Activated CD4-positive, alpha-beta T cell treated with anti-CD3 and anti-CD28 coated beads for 24 hours (primary cell): ENCODE results near the gene SLC25A18.

Experiments used
- DNase-seq, 2 donors: peaks; one replicate each; pipeline ENCODE4 v3.0.0-alpha.2; 2020; ENCODE audit warnings: low read depth in 2 of 2

SLC25A18 gene

DNA sequence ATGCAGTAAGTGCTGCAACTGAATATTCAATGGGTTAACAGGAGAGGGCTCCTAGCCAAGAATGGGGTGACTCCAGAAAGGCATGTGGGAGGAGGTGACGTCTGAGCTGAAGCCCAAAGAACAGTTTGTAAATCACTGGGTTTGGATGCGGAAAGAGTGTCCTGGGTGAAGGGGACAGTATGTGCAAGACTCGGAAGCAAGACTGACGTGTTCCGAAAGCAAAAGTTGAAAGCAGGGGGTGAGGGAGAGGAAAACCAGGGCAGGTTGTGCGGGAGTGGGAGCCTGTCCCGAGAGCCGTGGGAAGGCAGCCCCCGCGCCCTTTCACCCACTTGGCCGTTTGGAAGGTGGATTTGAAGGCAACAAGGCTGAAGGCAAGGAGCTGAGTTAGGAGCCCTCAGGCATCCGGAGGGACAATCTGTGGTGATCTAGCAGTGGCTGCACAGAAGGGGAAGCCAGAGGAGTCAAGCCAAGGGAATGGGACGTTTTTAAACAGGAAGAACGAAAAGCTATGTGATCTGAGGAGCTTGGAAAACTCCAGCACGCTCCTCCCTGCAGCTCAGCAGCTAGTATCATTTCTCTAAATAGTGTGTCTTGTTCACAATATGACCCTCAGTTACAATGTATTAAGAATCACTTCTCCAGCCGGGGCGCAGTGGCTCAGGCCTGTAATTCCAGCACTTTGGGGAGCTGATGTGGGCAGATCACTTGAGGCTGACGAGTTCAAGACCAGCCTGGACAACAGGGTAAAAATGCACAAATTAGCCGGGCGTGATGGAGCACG is 7.7 kb downstream of the SLC25A18 start:
- no peak for DNase-seq

GRCh38 chr22:17575151-17575550 is 11.9 kb downstream of the SLC25A18 start:
- DNase-seq: no peak

DNA sequence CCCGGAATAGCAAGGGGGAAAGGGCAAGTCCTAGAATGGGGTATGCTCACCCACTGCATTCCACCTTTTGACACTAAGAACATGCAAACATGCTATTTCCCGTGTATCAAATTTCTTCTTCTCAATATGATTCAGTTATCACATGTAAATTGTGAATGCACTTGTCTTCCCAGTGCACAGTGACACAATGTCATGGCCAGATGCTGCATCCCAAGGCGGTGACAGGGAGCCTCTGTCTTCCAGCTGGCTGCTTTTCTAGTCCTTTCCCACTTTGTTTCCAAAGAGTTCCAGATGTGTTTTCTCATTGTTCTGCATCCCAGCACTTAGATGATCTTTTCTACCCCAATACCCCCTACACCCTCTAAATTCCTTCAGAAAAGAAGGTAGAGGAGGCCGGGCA is 12.4 kb downstream of the SLC25A18 start:
- DNase-seq: no peak

DNA sequence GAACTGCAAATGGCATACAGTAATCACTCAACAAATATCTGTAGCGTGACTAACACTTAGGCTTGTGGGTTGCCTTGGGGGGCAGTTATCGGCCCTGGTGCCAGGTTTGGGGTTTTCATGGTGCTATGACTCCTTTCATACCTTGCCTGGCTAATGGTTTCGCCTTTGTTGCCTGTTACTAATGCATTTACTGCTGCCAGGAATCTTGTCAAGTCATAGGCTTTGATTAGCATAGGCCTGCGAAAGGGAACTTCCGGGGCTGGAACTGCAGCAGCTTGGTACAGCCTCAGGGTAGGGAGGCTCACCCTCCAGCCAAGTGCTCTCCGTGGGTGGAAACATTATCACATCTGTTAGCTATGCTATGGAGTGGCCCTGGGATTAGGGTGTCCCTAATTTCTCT is 13.2 kb downstream of the SLC25A18 start:
- no peak for DNase-seq

DNA sequence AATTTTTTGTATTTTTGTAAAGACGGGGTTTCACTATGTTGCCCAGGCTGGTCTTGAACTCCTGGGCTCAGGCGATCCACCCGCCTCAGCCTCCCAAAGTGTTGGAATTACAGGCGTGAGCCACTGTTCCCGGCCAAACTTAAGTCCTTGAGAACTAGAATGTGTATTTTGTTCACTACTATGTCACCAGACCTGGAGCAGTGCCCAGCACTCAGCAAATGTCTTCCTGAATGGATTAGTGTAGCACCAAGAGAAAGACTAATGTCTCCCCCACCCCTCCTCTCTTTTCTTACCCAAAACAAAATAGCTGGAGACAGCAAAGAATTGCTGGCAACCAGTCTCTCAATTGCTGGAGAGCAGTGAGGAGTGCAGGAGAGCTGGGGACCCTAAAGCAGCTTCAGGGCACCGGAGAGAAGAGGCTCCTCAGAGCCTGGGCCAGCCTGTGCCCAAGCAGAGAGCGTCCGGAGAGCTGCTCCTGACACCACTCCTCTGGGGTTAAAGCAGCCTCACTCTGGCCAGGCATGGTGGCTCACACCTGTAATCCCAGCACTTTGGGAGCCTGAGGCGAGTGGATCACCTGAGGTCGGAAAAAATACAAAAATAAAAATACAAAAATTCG is 14.9 kb downstream of the SLC25A18 start:
- no peak for DNase-seq

DNA sequence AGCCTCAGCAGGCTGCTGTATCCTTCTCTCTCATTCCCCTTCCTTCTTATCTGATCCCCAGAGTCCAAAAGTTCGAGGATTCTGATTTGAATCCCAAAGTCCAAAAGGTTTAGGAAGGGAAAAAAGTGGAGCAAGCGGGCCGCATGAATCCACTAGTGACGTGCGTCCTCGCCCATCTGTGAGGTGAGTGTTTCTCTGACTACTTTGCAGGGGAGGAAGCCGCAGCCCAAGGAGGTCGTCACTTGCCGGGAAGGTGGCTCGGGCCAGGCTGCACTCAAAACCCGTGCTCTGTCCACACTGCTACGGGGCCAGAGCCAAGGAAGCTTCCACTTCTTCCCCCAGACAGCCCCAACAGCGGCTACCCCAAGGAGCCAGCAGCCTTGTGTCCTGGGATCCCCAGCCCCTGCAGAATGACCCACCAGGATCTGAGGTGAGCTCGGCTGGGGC is 16.3 kb downstream of the SLC25A18 start:
- DNase-seq: no peak

- DNase-seq: no peak
These were observed 17.2 kb downstream of the SLC25A18 start for GRCh38 chr22:17580441-17581031.

DNA sequence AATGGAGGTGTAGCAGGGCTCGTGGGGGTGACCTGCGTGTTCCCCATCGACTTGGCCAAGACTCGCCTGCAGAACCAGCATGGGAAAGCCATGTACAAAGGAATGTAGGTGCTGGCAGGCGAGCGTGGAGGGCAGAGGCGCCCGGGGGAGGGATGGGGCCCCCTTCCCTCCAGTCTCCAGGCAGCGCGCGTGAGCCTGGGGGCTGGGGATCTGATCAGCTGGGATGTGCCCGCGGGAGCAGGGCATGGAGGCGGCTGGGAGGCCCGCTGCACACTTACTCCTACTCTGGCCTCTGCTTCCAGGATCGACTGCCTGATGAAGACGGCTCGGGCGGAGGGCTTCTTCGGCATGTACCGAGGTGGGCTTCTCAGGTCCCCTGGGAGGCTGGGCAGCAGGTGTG is 17.8 kb downstream of the SLC25A18 start:
- no peak for DNase-seq

- DNase-seq: no peak
These were observed 18.3 kb downstream of the SLC25A18 start for GRCh38 chr22:17581631-17582030.

DNA sequence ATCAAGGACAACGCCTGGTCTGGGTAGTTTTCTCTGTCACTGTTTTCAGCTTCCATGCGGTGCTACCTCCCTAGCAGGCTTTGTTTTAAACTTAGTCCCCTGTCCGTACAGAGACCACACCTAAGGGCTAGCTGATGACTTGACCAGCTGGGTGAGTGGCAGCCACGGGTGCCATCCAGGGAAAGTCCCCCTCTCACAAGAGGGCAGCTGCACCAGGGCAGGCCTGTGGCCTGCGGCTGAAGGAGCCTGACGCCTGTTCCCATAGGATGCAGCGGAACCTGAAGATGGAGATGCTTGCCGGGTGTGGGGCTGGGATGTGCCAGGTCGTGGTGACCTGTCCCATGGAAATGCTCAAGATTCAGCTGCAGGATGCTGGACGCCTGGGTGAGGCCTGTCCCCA is 19.9 kb downstream of the SLC25A18 start:
- DNase-seq: no peak

DNA sequence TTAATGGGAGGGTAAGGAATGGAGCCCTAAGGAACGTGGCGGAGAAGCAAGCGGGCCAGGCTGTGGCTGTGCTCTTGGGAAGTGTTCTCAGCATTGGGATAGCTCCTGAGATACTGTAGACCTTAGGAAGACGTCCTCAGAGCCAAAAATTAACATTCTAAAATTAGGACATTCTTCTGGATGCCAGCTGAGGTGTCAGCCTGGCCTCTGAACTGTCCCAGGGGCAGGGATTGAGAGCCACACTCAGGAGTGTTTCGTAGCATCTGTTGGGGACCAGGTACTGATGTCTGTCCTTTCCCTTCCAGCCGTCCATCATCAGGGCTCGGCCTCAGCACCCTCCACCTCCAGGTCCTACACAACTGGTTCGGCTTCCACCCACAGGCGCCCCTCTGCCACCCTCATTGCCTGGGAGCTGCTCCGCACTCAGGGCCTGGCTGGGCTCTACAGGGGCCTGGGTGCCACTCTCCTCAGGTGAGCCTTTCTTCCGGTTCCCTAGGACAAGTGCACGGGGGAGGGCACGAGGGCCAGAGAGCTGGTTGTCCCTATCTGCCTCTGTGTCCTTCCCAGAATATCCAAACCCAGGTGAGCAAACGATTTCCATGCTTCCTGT is 23.6 kb downstream of the SLC25A18 start:
- DNase-seq: no peak

DNA sequence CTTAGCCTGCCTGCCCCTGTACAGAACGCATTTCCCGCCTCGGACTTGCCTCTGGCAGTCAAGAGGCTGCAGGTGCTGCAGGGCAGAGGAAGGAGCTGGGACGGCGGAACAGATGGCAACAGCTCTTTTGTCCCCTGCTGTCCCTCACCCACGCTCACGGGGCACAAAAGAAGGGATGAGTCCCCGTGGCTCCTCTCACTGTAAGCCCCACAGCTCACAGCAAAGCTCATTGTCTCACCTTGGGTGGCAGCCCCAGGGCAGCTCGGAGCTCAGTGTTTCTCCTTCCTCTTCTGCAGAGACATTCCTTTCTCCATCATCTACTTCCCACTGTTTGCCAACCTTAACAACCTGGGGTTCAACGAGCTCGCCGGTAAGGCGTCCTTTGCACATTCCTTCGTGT is 24.3 kb downstream of the SLC25A18 start:
- no peak for DNase-seq

GRCh38 chr22:17588606-17589005 is 25.3 kb downstream of the SLC25A18 start:
- no peak for DNase-seq

DNA sequence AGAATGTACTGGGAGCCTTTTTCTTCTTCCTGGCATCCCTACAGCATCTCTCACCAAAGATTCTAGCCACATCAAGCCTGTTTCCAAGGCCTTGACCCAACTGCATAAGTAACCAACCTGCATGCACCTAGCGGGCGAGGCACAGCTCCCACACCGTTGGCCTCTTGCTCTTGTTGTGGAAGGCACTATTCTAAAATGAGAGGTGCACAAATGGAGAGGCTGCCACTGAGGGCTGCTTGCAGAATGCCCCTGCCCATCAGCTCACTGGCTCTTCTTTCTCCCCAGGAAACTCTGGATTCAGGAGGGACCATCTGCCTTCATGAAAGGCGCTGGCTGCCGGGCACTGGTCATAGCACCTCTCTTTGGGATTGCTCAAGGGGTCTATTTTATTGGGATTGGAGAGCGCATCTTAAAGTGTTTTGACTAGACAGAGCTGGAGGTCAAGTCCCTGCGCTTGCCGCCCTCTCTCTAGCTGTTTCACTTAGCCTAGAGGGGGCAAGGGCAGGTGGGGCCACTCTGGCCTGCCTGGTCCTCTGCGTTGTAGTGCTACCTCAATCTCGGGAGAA is 26.6 kb downstream of the SLC25A18 start:
- no peak for DNase-seq

DNA sequence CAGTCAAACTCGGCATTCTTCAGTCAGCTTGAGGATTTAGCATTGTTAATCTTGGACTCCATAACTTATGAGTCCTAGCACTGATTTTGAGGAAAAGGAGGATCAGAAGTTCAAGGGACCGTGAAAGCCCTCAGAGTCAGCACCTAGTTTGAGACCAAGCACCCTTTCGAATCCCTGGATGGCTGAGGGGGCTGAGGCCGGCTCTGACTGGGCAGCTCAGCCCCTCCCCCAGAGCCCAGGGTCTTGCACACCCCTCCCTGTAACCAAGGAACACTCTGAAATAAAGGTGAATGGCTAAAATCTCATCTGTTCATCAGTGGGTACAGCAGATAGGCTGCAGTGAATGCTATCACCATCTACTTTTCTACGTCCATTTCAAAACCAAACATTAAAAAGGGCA is 27.3 kb downstream of the SLC25A18 start:
- DNase-seq: no peak

DNA sequence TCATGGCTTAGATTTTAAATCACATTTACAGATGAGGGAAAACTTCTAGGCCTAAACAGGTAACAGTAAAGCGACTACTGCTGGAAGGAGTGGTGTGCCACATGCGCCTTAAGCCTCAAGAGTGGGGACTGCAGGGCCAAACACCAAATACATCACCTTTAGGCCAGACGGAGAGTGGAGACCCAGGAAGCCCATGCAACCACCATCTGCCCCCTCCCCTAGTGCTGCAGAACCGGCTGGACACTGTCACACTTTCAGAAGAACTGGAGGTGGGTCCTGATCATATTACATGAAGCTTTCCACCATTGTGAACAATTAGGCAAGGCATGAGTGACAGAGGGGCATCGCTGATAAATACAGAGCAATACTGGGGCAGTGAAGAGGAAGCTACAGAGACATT is 28.9 kb downstream of the SLC25A18 start:
- no peak for DNase-seq

DNA sequence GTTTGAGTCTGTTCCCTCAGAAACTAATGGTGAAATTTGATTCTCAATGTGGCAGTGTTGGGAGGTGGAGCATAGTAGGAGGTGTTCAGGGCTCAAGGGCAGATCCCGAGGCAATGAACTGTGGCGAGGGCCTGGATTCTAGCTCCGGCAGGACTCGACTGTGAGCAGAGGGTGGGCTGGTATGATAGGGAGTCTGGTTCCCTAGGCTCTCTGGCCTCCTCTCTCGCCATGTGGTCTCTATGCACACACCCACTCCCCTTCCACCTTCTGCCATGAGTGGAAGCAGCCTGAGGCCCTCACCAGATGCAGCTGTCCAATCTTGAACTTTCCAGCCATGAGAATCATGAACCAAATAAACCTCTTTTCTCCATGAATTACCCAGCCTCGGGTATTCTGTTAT is 32.9 kb downstream of the SLC25A18 start:
- DNase-seq: no peak

DNA sequence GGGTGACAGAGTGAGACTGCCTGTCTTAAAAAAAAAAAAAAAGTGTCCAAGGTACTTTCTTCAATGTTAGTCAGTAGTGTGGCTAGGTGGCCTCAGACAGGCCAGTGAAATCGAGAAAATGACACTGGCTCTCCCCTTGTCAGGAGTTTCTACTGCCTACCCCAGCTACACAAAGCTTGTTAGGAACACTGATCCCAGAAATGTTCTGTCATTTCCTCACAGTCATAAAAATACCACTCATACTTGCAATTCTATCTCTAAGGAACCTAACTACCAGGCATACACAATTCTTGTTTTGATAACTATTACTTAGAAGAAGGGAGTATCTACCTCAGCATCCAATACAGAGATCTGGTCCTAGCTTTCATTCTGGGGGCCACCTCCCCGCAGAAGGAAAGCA is 33.9 kb downstream of the SLC25A18 start:
- DNase-seq: no peak

GRCh38 chr22:17598318-17598717 is 35.0 kb downstream of the SLC25A18 start:
- no peak for DNase-seq

DNA sequence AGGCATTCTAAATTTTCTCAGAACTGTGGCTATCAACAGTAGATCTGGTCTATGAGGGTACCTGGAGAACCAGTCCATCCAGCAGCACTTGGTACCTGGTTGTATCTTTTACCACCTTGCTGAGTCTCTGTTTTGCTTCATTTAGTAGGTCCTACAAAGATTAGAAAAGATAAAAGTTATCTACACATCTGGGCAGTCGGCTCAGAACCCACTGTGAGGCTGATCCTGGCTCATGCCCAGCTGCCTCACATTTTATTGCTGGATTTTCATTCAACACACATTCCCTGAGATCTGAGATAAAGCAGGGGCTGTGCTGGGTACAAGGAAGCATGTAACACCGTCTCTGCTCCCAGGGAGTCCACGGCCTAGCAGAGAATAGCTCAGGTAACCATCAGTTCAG is 37.7 kb downstream of the SLC25A18 start:
- no peak for DNase-seq

DNA sequence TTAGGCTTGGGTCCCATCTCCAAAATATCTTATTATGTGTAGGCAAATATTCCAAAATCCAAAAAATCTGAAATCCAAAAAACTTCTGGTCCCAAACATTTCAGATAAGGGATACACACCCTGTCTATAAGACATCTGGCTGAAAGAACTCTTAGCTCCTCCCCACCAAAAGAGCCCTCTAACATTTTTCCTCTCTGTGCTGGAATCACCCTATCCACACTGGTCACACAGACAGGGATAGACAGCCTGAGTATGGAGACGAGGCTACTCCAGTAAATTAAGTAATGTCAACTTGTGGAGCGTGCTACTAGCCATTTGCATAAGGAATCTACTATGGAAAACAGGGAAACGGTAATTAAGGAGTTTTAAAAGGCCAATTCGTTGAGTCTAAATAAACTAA is 40.4 kb downstream of the SLC25A18 start:
- no peak for DNase-seq

GRCh38 chr22:17606496-17606895 is 43.2 kb downstream of the SLC25A18 start:
- DNase-seq: no peak
